DMS53 treated with DMSO at 0.1 percent for 48 hours (cell line): ENCODE data around the gene SMPD1.
"Not testable (repeated sequence)": the region's sequence is repeated elsewhere in the genome, so short reads cannot be mapped to it uniquely, and the experiment has no call there.

Experiments
- DNase-seq: peaks from one replicate; lab custom pipeline; 2025; ENCODE audit not compliant: unreplicated experiment; lab: John Stamatoyannopoulos, UW

The SMPD1 gene

DNA sequence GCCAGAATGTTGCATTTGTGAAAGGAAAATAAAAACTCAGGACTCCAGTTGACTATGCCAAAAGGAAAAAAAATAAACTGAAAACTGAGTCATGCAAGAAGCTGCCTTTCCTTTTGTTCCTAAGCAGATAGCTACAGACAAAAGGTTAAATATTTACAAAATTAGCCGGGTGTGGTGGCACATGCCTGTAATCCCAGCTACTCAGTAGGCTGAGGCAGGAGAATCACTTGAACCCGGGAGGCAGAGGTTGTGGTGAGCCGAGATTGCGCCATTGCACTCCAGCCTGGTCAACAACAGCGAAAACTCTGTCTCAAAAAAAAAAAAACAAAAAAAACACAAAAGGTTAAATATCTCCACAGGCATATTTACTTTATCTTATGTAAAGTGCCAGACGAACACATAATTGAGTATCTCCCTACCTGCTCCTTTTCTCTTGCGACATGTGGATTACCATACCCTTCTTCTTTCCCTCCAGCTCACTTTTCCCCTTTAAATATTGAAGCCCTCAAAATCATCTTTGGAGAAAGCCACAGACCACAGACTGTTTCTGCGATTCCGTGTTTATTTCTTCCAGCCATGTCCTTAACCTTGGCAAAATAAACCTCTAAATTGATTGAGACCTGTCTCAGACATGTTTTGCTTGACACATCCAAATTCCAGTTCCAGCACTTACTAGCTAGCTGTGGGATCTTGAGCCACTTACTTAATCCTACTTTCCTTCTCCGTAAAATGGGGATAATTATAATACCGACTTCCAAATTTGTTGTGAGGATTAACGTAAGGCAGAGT lies 2.3 kb upstream of the SMPD1 start:
- DNase-seq: peak; percentile 57

DNA sequence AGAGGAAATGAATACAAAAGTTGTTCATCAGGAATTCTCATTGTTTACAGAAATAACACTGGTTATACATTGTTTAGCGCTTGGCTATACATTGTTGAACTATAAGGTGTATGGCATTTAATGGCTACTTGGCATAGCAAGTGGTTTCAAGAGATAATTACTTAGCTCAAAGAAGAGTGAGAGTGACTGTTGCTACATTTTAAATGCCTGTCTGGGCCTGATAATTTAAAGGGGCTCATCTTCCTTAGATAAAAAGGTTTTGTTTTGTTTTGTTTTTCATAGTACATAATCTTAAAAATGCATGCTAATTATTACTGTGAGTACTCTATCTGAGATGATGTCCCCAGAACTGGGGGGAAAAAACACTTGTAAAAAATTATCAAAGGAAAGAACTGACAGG lies 1.5 kb upstream of the SMPD1 start:
- DNase-seq: no peak

DNA sequence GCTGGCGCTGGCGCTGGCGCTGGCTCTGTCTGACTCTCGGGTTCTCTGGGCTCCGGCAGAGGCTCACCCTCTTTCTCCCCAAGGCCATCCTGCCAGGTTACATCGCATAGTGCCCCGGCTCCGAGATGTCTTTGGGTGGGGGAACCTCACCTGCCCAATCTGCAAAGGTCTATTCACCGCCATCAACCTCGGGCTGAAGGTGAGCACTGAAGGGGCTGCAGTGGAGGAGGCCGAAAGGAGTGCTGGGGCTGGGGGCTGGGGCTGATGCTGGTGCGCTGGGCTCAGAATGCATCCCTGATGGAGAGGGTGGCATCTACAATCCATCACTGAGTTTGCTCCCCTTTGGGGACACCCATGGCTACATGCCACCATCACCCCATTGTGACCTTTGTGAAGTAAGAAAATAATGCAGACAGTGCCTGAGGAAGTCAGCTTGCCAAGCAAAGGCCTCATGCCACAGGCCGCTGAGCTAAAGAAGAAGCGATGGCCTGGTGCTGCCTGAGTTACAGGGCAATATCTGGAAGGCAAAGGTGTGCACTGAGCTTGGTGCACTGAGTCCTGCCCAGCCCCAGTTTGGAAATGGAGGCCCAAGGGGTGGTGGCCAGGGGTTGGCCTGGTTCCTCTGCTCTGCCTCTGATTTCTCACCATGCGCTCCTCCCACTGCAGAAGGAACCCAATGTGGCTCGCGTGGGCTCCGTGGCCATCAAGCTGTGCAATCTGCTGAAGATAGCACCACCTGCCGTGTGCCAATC lies 620 bp downstream of the SMPD1 start:
- no peak for DNase-seq

DNA sequence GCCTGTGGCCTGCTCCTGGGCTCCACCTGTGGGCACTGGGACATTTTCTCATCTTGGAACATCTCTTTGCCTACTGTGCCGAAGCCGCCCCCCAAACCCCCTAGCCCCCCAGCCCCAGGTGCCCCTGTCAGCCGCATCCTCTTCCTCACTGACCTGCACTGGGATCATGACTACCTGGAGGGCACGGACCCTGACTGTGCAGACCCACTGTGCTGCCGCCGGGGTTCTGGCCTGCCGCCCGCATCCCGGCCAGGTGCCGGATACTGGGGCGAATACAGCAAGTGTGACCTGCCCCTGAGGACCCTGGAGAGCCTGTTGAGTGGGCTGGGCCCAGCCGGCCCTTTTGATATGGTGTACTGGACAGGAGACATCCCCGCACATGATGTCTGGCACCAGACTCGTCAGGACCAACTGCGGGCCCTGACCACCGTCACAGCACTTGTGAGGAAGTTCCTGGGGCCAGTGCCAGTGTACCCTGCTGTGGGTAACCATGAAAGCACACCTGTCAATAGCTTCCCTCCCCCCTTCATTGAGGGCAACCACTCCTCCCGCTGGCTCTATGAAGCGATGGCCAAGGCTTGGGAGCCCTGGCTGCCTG lies 1.4 kb downstream of the SMPD1 start:
- no peak for DNase-seq

DNA sequence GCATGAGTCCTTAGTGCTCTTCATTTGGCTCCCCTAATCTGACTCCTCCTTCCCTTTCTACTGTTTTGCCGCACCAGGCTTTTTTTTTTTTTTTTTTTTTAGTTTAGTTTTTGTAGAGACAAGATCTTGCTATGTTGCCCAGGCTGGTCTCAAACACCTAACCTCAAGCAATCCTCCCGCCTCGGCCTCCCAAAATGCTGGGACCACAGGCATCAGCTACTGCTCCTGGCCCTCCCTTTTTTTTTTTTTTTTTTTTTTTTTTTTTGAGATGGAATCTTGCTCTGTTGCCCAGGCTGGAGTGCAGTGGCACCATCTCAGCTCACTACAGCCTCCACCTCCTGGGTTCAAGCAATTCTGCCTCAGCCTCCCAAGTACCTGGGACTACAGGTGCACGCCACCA lies 2.0 kb downstream of the SMPD1 start:
- not testable (repeated sequence) for DNase-seq

DNA sequence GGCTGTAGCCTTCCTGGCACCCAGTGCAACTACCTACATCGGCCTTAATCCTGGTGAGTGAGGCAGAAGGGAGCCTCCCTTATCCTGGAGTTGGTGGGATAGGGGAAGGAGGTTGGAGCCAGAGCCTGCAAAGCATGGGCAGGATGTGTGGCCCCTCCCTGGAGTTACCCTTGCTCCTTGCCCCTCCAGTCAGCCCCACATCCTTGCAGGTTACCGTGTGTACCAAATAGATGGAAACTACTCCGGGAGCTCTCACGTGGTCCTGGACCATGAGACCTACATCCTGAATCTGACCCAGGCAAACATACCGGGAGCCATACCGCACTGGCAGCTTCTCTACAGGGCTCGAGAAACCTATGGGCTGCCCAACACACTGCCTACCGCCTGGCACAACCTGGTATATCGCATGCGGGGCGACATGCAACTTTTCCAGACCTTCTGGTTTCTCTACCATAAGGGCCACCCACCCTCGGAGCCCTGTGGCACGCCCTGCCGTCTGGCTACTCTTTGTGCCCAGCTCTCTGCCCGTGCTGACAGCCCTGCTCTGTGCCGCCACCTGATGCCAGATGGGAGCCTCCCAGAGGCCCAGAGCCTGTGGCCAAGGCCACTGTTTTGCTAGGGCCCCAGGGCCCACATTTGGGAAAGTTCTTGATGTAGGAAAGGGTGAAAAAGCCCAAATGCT lies 3.9 kb downstream of the SMPD1 start:
- DNase-seq: no peak

DNA sequence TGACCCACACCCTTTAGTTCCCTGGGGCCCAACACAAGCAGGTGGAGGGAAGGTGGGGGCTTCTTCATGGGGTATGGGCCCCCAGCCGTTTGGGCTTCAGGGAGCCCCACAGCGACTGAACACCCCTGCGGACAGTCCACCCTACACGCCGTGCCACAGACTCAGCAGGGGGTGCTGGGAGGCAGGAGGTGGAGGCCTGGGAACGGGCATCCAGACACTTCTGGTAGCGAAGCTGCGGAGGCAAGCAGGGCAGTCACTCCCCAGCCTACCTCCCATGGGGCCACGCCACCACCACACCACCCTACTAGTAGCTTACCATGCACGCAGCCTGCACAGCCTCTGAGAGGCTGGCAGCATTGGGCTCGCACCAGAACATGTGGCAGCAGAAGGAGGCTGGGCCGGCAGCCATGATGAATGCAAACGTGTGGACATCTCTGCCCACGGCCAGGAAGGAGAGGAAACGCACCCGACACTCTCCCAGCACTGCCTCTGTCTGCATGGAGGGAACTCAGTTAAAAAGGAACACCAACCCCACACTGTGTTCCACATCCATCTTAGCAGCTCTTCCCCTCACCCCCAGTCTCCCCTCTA lies 5.3 kb downstream of the SMPD1 start:
- no peak for DNase-seq

DNA sequence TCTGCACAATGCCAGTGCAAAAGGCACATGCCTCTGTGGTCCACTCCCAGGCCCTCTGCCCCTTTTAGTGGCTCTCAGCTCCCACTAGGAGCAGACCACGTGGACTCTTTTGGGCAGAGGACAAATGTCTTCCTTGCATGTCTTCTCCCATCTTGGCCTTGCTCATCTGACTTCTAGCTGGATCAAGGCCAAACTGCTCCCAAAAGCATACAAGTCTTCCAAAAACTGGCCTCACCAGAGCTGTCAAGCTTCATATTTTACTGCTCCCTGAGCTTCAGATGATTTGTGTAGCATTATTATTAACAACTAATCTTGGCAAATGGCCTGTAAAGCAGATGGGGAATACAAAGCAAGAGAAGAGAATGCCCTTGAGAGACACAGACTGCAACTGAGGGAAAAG lies 6.9 kb downstream of the SMPD1 start:
- no peak for DNase-seq

DNA sequence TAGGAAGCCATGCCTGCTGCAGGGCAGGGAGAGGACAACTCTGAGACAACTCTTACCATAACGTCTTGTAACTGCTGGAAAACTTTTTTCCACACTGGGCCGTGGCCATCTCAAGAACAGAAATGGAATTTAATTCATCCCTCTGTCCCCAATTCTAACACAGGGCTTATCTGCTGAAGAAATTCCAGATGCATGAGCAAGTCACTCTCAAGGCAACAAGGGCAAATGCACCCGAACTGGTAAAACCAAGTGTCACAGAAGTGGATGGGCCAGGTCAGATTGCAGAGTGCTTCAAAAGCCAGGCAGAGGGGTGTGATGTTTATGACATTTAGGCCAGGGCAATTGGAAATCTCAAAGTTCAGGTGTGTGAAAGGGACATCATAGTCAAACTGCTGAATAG lies 7.4 kb downstream of the SMPD1 start:
- no peak for DNase-seq

DNA sequence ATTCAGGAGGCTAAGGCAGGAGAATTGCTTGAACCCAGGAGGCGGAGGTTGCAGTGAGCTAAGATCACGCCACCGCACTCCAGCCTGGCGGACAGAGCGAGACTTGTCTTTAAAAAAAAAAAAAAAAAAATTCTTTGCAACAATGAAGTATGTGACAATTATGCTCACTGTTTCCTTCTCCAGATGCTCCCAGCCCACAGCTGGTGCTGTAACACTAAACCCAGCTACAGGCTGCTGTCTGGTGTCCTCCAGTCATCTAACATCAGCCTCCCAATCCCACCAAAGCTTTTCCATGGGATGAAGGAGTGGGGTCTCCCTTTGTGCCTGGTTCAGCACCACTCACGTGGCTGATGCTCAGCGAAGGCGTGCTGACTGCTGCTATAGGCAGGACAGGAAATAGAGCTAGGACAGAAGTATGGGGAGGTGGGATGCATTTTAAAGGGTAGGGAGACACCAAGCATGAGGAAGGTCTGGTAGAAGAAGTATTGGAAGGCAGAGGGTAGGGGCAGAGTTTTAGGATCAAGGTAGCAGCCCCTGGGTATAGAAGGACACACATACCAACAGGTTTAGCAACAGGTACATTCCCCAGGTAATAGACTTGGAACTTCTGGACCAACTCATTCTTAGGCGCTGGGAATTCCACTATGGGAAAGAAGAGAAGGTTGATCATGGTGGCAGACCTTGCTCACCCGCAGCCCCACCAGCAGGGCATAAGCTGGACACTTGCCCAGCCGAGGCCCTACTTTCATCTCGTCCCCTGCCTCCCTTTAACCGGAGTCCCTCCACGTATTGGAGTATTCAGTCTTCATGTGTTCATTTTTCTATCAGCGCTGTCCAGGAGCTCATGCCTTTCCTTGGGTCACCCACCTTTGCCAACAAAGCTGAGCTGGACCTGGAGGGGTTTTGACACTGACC lies 10.4 kb downstream of the SMPD1 start:
- DNase-seq: no peak

DNA sequence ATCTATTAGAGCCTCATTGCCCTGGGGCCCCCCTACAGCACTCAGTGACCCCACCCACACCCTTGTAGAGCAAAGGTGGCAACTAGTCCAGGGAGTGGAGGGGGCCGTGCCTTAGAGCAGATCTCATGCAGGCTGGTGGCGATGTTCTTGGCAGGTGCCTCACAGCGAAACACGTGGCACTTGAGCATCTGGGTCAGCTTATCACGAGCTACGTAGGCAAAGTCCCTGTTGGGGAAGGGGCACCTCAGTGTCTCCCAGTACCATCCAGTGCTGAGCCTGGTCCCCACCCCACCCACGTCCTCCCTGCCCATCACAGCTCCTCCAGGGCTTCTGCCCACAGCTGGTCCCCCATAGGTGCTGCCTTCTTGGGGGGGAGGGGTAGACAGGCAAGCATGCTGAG lies 11.2 kb downstream of the SMPD1 start:
- DNase-seq: no peak

DNA sequence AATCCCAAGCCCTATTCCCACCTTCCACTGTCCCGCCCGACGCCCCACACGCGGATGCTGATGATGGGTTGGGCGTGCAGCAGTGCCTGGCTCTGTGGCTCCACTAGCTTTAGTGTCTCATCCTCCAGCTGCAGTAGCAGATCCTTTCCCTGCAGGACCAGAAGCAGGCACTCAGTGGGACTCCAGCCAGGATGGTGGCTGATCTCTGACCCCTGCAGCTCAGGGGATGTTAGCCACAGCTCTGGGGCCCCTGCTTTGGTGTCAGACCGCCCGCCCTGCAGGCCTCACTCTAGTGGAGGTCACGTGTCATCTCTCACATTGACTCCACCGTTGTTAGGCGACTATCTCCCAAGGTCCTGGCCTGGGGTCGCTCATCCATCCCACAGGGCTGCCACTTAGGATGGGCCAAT lies 11.8 kb downstream of the SMPD1 start:
- no peak for DNase-seq

DNA sequence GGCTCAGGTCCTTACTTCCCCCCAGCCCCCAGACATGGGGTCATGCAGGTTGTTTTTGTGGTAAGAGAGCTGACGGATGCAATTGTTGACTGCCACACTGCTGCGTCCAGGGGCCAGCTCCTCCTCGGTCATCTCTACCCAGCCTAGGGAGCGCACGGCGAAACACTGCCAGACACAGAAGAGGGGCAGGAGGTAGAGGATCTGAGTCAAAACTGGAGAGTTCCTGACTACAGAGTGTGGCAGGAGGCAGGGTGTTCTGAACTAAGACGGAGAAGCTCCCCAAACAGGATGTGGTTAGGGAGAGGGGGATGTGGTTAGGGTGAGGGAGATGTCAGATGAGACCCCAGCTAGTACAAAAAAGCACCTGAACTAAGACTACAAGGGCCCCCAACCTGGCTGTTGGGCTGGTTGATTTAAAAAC lies 12.3 kb downstream of the SMPD1 start:
- DNase-seq: no peak

DNA sequence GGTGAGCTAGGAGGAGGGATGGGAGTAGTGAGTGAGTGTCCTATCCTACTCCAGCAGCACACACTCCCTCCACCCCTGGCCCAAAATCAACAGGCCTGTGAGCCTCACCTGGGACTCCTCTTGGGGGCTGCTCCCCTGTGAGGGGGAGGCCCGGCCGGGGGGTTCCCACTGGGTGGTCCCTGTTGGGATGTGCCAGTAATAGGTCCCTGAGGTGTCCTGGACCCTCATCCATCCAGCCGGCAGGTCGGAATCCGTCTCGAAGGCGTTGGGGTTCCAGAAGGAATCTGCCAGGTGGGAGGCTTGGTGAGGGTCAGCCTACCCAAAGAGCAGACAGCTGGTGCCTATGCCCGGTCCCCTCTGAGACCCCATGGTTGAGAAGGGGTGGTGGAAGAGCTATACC lies 13.3 kb downstream of the SMPD1 start:
- DNase-seq: no peak

DNA sequence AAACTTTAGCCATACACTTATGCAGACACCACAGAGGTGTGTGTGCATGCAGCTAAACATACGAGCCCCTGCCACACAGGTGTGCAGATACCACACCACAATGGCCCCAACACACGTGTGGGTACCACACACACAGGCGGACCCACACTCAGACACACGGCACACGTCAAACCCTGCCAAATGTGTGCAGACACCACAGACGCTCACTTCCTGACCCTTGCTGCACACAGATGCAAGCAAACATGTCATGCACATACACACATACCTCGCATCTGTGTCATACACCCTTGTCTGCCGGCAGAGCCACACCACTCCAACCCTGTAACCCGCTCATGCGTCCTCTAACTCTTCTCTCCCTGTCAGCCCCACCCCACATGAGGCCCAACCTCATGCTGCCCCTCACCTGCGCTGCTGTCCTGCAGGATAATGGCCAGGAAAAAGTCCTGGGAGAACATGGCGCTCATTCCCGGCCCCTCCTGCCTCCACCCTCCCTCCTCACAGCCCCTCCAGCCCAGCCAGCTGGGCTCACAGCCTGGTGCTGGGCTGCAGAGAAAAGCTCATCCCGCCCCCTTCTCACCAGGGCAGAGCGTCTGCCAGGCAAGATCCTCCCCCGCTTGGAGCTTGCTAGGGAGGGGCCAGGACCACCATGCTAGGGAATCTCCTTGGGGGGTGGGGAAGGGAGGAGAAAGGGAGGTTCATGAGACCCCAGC lies 14.2 kb downstream of the SMPD1 start:
- DNase-seq: no peak

DNA sequence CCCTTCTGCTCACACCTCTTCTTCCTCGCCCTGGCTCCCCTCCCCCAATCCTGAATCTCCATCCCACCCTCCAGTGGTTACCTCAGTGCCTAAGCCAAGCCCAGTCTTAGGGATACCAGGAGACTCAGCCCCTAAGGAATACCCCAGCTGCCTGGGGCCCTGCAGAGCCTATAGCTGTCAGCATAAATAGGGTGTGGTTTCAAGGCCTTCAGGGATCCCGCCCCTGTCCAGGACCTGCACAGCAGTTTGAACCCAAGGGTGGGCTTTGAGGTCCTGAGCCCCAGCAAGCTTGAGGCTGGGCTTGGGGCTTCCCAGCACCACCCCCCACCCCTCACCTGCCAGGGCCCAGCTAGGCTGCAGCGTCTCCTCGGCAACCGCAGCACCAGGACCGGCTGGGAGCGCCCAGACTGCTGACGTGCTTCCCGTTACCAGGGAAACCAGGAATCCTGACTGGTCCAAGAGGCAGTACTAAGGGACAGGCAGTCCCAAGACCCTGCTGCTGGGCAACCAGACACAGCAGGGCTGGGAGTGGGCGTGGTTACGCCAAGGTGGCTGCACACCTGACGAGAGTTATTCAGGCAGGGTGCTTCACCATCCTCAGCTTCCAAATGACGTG lies 14.9 kb downstream of the SMPD1 start:
- no peak for DNase-seq

DNA sequence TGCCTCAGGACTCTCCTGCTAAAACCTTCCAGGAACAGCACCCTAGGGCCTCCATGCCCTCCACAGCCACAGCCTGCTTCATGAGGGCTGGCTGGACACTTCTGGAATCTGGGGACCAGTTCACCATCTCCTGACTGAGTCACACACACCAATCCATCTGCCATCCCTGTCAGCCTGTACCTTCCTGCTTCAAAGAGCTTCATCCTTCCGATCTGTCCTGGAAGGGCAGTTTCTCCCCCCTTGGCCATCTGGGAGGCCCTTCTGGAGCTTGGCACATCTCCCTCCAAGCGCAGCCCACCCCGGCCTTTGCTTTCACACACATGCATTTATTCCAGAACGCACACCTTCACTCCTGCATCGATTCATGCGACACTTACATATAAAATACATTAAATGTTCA lies 15.6 kb downstream of the SMPD1 start:
- DNase-seq: no peak

DNA sequence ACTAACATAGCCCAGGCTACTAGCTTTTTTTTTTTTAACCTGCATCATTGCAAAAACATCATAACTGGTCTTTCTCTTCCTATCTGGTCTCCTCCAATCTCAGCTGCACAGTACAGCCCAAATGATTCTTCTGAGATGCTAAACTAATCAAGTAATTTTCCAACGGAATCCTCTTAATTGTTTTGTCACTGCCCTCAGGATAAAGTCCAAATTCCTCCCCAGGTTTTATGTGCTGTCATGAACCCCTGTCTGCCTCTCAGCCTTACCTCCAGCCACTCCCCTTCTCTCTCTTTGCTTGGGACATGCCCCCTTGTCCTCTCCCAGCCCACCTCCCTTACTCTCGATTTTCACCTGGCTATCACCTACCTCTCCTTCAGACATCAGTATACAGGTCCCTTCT lies 16.1 kb downstream of the SMPD1 start:
- no peak for DNase-seq
